GM10248 (cell line): ENCODE data around the gene WDR18.

Experiments
- CTCF ChIA-PET: fragments of 300-600 bp; sonication (Branson Sonifier 250); formaldehyde crosslinking; extraction: SDS; loops from one replicate; lab custom pipeline; 2021; ENCODE audit warnings: antibody characterized with exemption; lab: Yijun Ruan, JAX
- POLR2A ChIA-PET: fragments of 350-650 bp; sonication (Branson Sonifier 250); formaldehyde crosslinking; extraction: SDS; loops from one replicate; lab custom pipeline; 2020; ENCODE audit warnings: antibody characterized with exemption; lab: Yijun Ruan, JAX
- DNase-seq: peaks from one replicate; pipeline ENCODE4 v3.0.0; 2012; ENCODE audit errors: extremely low spot score
- CTCF ChIP-seq: IDR thresholded peaks from 2 replicates; pipeline ENCODE4 v1.5.1; 2012; ENCODE audit warnings: mild to moderate bottlenecking, low read depth; ENCODE audit errors: extremely low read depth, missing control alignments, control extremely low read depth

Gene WDR18

DNA sequence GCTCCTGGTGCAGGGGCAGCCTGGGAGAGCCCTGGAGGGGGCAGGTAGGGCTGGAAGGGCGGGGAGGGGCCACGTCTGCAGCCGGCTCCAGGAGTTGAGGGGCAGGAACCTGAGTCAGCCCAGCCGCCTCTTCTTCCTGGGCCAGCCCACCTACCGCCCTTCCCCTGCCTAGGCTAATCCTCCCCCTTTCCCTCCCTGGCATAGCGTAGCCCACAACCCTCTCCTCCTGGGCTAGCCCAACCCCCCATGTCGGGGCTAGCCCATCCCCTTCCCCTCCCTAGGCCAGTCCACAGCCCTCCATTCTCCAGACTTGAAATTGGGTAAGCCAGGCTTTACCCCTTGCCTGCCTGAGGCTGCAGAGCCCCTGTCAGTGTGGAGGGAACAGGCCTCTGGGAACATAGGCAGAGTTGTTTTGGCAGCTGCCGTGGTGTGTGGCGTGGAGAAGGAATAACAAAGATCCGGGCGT lies 20.6 kb upstream of the WDR18 start:
- ChIA-PET POLR2A (no interaction called here), CTCF (no interaction called here)
- no peak for TF ChIP-seq CTCF
- no peak for DNase-seq

- CTCF ChIA-PET = interaction anchor here (0.6 to 1.2 kb wide), 2 partner anchors 13 to 18 kb away, joined by 3 read pairs; no protein-coding TSS in a partner anchor
- no peak for DNase-seq
- TF ChIP-seq CTCF = no peak
- POLR2A ChIA-PET = no interaction called here
Measured at GRCh38 chr19:964116-964520, 20.0 kb upstream of the WDR18 start.

GRCh38 chr19:964761-965694 lies 19.1 kb upstream of the WDR18 start:
- ChIA-PET POLR2A (interaction anchor here (0.6 to 0.8 kb wide), 2 partner anchors 8 to 16 kb away, joined by 4 read pairs; no protein-coding TSS in a partner anchor), CTCF (interaction anchor here (0.6 to 1.4 kb wide), 4 partner anchors 10 to 42 kb away, joined by 3 read pairs; no protein-coding TSS in a partner anchor)
- no peak for DNase-seq
- no peak for TF ChIP-seq CTCF

DNA sequence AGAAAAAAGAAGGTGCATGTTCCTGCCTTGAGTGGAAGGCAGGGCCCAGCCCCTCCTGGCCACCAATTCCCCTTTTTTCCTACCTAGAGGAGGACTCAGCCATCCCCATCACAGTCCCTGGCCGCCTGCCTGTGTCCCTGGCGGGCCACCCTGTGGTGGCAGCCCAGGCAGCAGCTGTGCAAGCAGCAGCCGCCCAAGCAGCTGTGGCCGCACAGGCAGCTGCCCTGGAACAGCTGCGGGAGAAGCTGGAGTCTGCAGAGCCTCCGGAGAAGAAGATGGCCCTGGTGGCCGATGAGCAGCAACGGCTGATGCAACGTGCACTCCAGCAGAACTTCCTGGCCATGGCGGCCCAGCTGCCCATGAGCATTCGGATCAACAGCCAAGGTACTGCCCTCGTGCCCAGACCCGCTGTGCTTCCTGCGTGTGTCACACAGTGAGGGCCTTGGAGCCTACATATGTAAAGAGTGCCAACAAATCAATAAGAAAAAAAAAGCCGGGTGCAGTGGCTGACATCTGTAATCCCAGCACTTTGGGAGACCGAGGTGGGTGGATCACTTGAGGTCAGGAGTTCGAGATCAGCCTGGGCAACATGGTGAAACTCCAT lies 17.6 kb upstream of the WDR18 start:
- POLR2A ChIA-PET = interaction anchor here (0.7 kb wide), 1 partner anchor 141 kb away, joined by 5 read pairs; no protein-coding TSS in a partner anchor
- CTCF ChIA-PET = interaction anchor here (0.9 to 1.8 kb wide), 2 partner anchors 15 to 34 kb away, joined by 3 read pairs; no protein-coding TSS in a partner anchor
- TF ChIP-seq CTCF = no peak
- DNase-seq = no peak

- peak; percentile 50 for TF ChIP-seq CTCF
- ChIA-PET CTCF (interaction anchor here (0.8 to 2.3 kb wide), 9 partner anchors 11 to 107 kb away, joined by 3 to 9 read pairs (median 3); partner anchors contain the start of genes RNU6-9 and WDR18), POLR2A (no interaction called here)
- no peak for DNase-seq
Measured at GRCh38 chr19:970695-971094, 13.4 kb upstream of the WDR18 start.

DNA sequence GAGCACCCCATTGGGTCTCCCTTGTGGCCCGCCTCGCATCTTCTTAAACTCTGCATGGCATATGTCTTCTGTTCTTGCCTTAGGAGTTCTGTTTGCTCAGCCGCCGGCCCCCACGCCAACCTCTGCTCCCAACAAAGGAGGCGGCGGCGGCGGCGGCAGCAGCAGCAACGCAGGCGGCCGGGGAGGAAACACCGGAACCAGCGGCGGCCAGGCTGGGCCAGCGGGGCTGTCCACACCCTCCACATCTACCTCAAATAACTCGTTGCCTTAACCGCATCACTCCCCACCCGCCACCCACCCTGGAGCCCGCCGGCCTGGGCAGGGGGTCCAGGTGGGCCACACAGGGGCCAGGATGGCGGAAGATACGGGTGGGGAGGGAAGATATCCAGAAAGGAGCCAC lies 12.3 kb upstream of the WDR18 start:
- no peak for DNase-seq
- TF ChIP-seq CTCF = no peak
- ChIA-PET CTCF (interaction anchor here (0.8 to 2.3 kb wide), 8 partner anchors 10 to 108 kb away, joined by 3 to 9 read pairs (median 3); partner anchors contain the start of genes RNU6-9 and WDR18), POLR2A (no interaction called here)
